Esophagus muscularis mucosa (tissue), 4 donors: ENCODE measurements around the gene ZNF3. TPM values are rescaled to one million over a fixed set of nuclear protein-coding genes. Genes with fewer than 3 reads are reported as not detected.
A peak's percentile ranks its signal among the peaks of the same experiment; 100 is the strongest.

ENCODE experiments used
- DNase-seq: peaks from one replicate; pipeline ENCODE4 v3.0.0-alpha.2; 2017; ENCODE audit errors: extremely low spot score
- H3K27ac ChIP-seq, 4 donors: fragments of 200-600 bp; sonication (generic); replicated peaks in 1 of 4; 1 replicate in 3 of 4; 2 replicates in 1 of 4; pipeline ENCODE4 v1.5.1; 2016 to 2019; ENCODE audit warnings: mild to moderate bottlenecking in 1 of 4
- H3K27me3 ChIP-seq, 4 donors: fragments of 200-600 bp; sonication (generic); one replicate each; pipeline versions ENCODE4 v1.5.1 to v1.6.0; 2016 to 2019
- H3K36me3 ChIP-seq, 4 donors: fragments of 200-600 bp; sonication (generic); one replicate each; pipeline ENCODE4 v1.5.1; 2016 to 2019
- H3K4me1 ChIP-seq, 4 donors: fragments of 200-600 bp; sonication (generic); one replicate each; pipeline ENCODE4 v1.5.1; 2016 to 2019
- H3K4me3 ChIP-seq, 4 donors: fragments of 200-600 bp; sonication (generic); 1 replicate in 2 of 4; 2 replicates in 2 of 4; pipeline ENCODE4 v1.5.1; 2016 to 2019; ENCODE audit warnings: mild to moderate bottlenecking in 4 of 4, moderate library complexity in 1 of 4
- H3K9me3 ChIP-seq, 4 donors: fragments of 200-600 bp; sonication (generic); 1 replicate in 3 of 4; 2 replicates in 1 of 4; pipeline ENCODE4 v1.5.1; 2016 to 2019
- CTCF ChIP-seq, 3 experiments: fragments of 200-600 bp in 2 of 3; fragments of 450-650 bp in 1 of 3; sonication (generic) in 2 of 3; IDR thresholded peaks; one replicate each; pipeline ENCODE4 v1.5.1; 2017 to 2019; ENCODE audit warnings: antibody characterized with exemption in 3 of 3, mild to moderate bottlenecking in 2 of 3, moderate library complexity in 1 of 3
- EP300 ChIP-seq: sonication (generic); formaldehyde crosslinking; IDR thresholded peaks from one replicate; pipeline ENCODE4 v1.6.1; 2017; ENCODE audit warnings: antibody characterized with exemption
- POLR2A ChIP-seq: fragments of 450-650 bp; IDR thresholded peaks from one replicate; pipeline ENCODE4 v1.6.1; 2017; ENCODE audit warnings: antibody characterized with exemption, moderate library complexity, mild to moderate bottlenecking, low read depth
- POLR2AphosphoS5 ChIP-seq, 2 donors: sonication (generic); formaldehyde crosslinking; IDR thresholded peaks; one replicate each; pipeline ENCODE4 v1.6.1; 2017; ENCODE audit warnings: antibody characterized with exemption in 2 of 2
- WGBS: methylation state at CpG from one replicate; pipeline ENCODE4 v1.1.5; 2018; 5-methylcytosine and 5-hydroxymethylcytosine counted together
- intact Hi-C: fragments of 100-400 bp; cut with DNase I; formaldehyde crosslinking; loops from one replicate; pipeline ENCODE4 v1.15.1; 2023
- total RNA-seq, 4 donors: library from RNA; depleted of rRNA; stranded (reverse); fragments of >200 nt; gene quantifications; one replicate each; pipeline versions ENCODE4 v1.1.0 to v1.2.1, GENCODE V29; 2016

ZNF3 gene
- total RNA-seq, 4 donors from 2014 or later: 15.6 to 25.3 (median 20.7) TPM

- H3K27me3 ChIP-seq: no peaks in the 10 kb centered on the region
- H3K27ac ChIP-seq: peak overlapping the region in 1 of 4 donors; percentile 60
- WGBS: 91% methylated on average over 7 of the region's 7 CpGs
- peaks cover 14 to 18% (median 15%) of the 10 kb centered on the region in 4 donors for H3K4me1 ChIP-seq
- H3K4me3 ChIP-seq: no peak overlapping the region
- H3K9me3 ChIP-seq: peaks cover 0 to 22% (median 15%) of the 10 kb centered on the region in 4 donors
- TF ChIP-seq EP300: no peak
- TF ChIP-seq CTCF (IDR thresholded peaks at IDR 0.05): no peak
- no peak for TF ChIP-seq POLR2AphosphoS5 (IDR thresholded peaks at IDR 0.05)
- TF ChIP-seq POLR2A: no peak
- H3K36me3 ChIP-seq: peaks cover 38 to 81% (median 72%) of the 10 kb centered on the region in 4 donors
- no peak for DNase-seq
- intact Hi-C loops: no loop called here
Observed at GRCh38 chr7:100066953-100067352, 14.6 kb downstream of the ZNF3 start.

- H3K36me3 ChIP-seq: peaks cover 25 to 81% (median 72%) of the 10 kb centered on the region in 4 donors
- H3K4me3 ChIP-seq: no peak overlapping the region
- H3K9me3 ChIP-seq: peaks cover 0 to 9% (median 2%) of the 10 kb centered on the region in 4 donors
- TF ChIP-seq CTCF (IDR thresholded peaks at IDR 0.05) (no peak), POLR2AphosphoS5 (IDR thresholded peaks at IDR 0.05) (peak; percentile 52 to 81)
- no peaks in the 10 kb centered on the region for H3K27me3 ChIP-seq
- H3K4me1 ChIP-seq: peaks cover 14 to 18% (median 15%) of the 10 kb centered on the region in 4 donors
- peak overlapping the region; percentile 41 to 60 (median 54) for H3K27ac ChIP-seq
- no peak for DNase-seq
- WGBS: 46% methylated on average over 8 of the region's 8 CpGs
- intact Hi-C loops: no loop called here
Observed at GRCh38 chr7:100065452-100066186, 15.9 kb downstream of the ZNF3 start.

- intact Hi-C loops: no loop called here
- Histone ChIP-seq H3K27me3 (no peaks in the 10 kb centered on the region), H3K36me3 (peaks cover 25 to 83% (median 72%) of the 10 kb centered on the region in 4 donors), H3K4me1 (peaks cover 14 to 18% (median 15%) of the 10 kb centered on the region in 4 donors), H3K9me3 (no peaks in the 10 kb centered on the region), H3K4me3 (no peak overlapping the region), H3K27ac (no peak overlapping the region)
- WGBS: 90% methylated on average over 9 of the region's 9 CpGs
- no peak for DNase-seq
- TF ChIP-seq EP300 (no peak), POLR2A (no peak), CTCF (IDR thresholded peaks at IDR 0.05) (no peak), POLR2AphosphoS5 (IDR thresholded peaks at IDR 0.05) (no peak)
Observed at GRCh38 chr7:100064162-100064561, 17.4 kb downstream of the ZNF3 start.

- H3K27me3 ChIP-seq: no peaks in the 10 kb centered on the region
- H3K27ac ChIP-seq: no peak overlapping the region
- peaks cover 14 to 18% (median 15%) of the 10 kb centered on the region in 4 donors for H3K4me1 ChIP-seq
- TF ChIP-seq POLR2A: no peak
- no peak for TF ChIP-seq CTCF (IDR thresholded peaks at IDR 0.05)
- TF ChIP-seq POLR2AphosphoS5 (IDR thresholded peaks at IDR 0.05): no peak
- TF ChIP-seq EP300: no peak
- H3K36me3 ChIP-seq: peaks cover 33 to 83% (median 73%) of the 10 kb centered on the region in 4 donors
- no peak for DNase-seq
- no peaks in the 10 kb centered on the region for H3K9me3 ChIP-seq
- WGBS: 97% methylated on average over 4 of the region's 4 CpGs
- no peak overlapping the region for H3K4me3 ChIP-seq
- intact Hi-C loops: no loop called here
Observed at GRCh38 chr7:100063376-100063775, 18.1 kb downstream of the ZNF3 start.
